Endothelial cell (in vitro differentiated cells): ENCODE data around the gene ID4. TPM values are rescaled to one million over a fixed set of nuclear protein-coding genes. Genes with fewer than 3 reads are reported as not detected.

Source experiments
- DNase-seq: peaks from one replicate; pipeline ENCODE4 v3.0.0; 2021; ENCODE audit warnings: low spot score
- H3K27ac Mint-ChIP-seq: one replicate; pipeline ENCODE4 v1.8.0; 2021; ENCODE audit warnings: mixed read lengths, inconsistent platforms; ENCODE audit not compliant: unreplicated experiment
- H3K27me3 Mint-ChIP-seq: one replicate; pipeline ENCODE4 v1.8.0; 2021; ENCODE audit warnings: mild to moderate bottlenecking, moderate library complexity, mixed read lengths, inconsistent platforms; ENCODE audit not compliant: unreplicated experiment
- H3K36me3 Mint-ChIP-seq: one replicate; pipeline ENCODE4 v1.8.0; 2021; ENCODE audit warnings: mild to moderate bottlenecking, low read depth, mixed read lengths, inconsistent platforms; ENCODE audit not compliant: unreplicated experiment
- H3K4me1 Mint-ChIP-seq: one replicate; pipeline ENCODE4 v1.8.0; 2021; ENCODE audit warnings: mild to moderate bottlenecking, mixed read lengths, inconsistent platforms; ENCODE audit not compliant: unreplicated experiment
- H3K4me3 Mint-ChIP-seq: one replicate; pipeline ENCODE4 v1.8.0; 2021; ENCODE audit warnings: mild to moderate bottlenecking, mixed read lengths, inconsistent platforms; ENCODE audit not compliant: unreplicated experiment
- H3K9me3 Mint-ChIP-seq: one replicate; pipeline ENCODE4 v1.8.0; 2021; ENCODE audit warnings: mixed read lengths, inconsistent platforms; ENCODE audit not compliant: unreplicated experiment
- total RNA-seq: library from RNA; stranded (reverse); fragmentation: NEBNext Ultra II Directional; extraction: Animal tissue kit (Norgen Biotek cat#: 25700); gene quantifications from one replicate; pipeline ENCODE4 v1.2.1, GENCODE V29; 2021; ENCODE audit not compliant: unreplicated experiment
- TF ChIP-seq, protein P1 (sequence below): fragments of 200-600 bp; sonication (generic); IDR thresholded peaks from one replicate; pipeline ENCODE4 v1.5.0; 2021; ENCODE audit warnings: antibody characterized with exemption; ENCODE audit not compliant: unreplicated experiment

ID4 gene
- total RNA-seq, 1 donor from 2014 or later, result 5.6 TPM

DNA sequence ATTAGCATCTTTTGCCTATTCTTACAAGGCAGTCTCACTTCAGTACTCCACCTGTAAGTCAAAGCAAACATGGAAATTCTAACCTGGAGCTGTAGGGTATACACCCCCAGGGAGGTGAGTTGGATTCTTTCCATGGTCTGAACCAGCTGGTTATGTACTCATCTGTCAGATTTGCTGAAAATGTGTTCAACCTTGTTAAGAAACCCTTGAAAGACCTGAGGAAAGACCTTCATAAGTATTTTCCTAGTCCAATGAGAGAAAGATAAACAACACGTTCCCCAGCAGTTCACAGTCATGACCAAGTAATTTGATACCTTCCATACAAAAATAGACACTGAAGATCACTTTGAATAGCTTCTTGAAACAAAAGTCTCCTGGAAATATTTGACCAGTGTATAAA lies 42.5 kb downstream of the ID4 start:
- H3K4me3 Mint-ChIP-seq, result no peak overlapping the region
- H3K36me3 Mint-ChIP-seq, result no peaks in the 10 kb centered on the region
- no peaks in the 10 kb centered on the region for H3K4me1 Mint-ChIP-seq
- no peak overlapping the region for H3K27ac Mint-ChIP-seq
- no peak for DNase-seq
- TF ChIP-seq, protein P1, sequence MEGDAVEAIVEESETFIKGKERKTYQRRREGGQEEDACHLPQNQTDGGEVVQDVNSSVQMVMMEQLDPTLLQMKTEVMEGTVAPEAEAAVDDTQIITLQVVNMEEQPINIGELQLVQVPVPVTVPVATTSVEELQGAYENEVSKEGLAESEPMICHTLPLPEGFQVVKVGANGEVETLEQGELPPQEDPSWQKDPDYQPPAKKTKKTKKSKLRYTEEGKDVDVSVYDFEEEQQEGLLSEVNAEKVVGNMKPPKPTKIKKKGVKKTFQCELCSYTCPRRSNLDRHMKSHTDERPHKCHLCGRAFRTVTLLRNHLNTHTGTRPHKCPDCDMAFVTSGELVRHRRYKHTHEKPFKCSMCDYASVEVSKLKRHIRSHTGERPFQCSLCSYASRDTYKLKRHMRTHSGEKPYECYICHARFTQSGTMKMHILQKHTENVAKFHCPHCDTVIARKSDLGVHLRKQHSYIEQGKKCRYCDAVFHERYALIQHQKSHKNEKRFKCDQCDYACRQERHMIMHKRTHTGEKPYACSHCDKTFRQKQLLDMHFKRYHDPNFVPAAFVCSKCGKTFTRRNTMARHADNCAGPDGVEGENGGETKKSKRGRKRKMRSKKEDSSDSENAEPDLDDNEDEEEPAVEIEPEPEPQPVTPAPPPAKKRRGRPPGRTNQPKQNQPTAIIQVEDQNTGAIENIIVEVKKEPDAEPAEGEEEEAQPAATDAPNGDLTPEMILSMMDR, result no peak
- no peaks in the 10 kb centered on the region for H3K9me3 Mint-ChIP-seq
- no peaks in the 10 kb centered on the region for H3K27me3 Mint-ChIP-seq

DNA sequence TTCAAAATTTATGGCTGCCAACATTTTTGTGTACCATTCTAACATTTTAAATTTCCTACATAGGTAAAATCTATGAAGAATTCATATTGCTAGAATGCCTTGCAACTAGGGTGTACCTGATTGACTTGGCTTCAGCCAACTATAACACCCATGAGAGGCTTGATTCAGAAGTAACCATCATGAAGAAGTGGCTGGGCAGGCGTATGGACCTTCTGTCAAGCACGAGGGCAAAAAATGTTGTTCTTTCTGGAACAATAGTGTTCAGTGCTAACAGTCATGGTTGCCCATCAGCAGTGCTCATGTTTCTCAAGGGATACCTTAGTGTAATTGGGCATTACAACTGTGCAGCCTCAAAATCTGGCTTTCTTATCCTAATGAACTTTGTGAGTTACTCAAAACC lies 42.9 kb downstream of the ID4 start:
- H3K36me3 Mint-ChIP-seq, result no peaks in the 10 kb centered on the region
- TF ChIP-seq, protein P1, result no peak
- H3K27me3 Mint-ChIP-seq, result no peaks in the 10 kb centered on the region
- H3K4me1 Mint-ChIP-seq, result no peaks in the 10 kb centered on the region
- no peaks in the 10 kb centered on the region for H3K9me3 Mint-ChIP-seq
- no peak overlapping the region for H3K4me3 Mint-ChIP-seq
- no peak overlapping the region for H3K27ac Mint-ChIP-seq
- no peak for DNase-seq

DNA sequence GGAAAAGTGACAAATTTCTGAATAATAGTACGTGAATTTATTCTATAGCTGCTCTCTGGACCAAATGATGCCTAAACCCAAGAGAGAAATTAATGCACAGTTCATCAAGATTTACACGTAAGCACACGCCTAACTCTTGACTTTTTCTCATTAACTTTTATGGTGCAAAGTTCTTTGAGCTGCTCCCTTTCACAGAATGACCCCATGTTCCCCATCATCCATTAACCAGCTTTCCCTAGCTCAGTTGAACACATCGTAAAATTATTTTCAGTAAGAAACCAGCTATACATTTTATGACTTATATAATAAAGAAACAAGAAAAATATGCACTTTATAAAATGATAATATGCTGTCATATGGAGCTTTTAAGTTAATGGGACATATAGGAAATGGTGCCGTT lies 54.3 kb downstream of the ID4 start:
- Mint-ChIP-seq H3K9me3 (no peaks in the 10 kb centered on the region), H3K36me3 (no peaks in the 10 kb centered on the region), H3K27ac (no peak overlapping the region), H3K4me1 (no peaks in the 10 kb centered on the region), H3K27me3 (peaks cover 6% of the 10 kb centered on the region), H3K4me3 (no peak overlapping the region)
- TF ChIP-seq, protein P1, result no peak
- no peak for DNase-seq
